ENCODE results near the gene ELOVL5.

- TF ChIP-seq, protein P1, sequence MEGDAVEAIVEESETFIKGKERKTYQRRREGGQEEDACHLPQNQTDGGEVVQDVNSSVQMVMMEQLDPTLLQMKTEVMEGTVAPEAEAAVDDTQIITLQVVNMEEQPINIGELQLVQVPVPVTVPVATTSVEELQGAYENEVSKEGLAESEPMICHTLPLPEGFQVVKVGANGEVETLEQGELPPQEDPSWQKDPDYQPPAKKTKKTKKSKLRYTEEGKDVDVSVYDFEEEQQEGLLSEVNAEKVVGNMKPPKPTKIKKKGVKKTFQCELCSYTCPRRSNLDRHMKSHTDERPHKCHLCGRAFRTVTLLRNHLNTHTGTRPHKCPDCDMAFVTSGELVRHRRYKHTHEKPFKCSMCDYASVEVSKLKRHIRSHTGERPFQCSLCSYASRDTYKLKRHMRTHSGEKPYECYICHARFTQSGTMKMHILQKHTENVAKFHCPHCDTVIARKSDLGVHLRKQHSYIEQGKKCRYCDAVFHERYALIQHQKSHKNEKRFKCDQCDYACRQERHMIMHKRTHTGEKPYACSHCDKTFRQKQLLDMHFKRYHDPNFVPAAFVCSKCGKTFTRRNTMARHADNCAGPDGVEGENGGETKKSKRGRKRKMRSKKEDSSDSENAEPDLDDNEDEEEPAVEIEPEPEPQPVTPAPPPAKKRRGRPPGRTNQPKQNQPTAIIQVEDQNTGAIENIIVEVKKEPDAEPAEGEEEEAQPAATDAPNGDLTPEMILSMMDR (IDR thresholded peaks at IDR 0.05): no peak
- no peak for TF ChIP-seq EZH2 (IDR thresholded peaks at IDR 0.05; ENCODE audit: borderline replicate concordance, insufficient read depth, low read depth, low read length, poor library complexity, severe bottlenecking)
Measured at GRCh38 chr6:53343092-53343491, 5.7 kb downstream of the ELOVL5 start.
